ENCODE measurements around the gene KIAA1614. TPM values are rescaled to one million over a fixed set of nuclear protein-coding genes. Genes with fewer than 3 reads are reported as not detected.

The KIAA1614 gene
- total RNA-seq, 2 donors from 2014 or later, result 9.8 to 13.8 TPM

DNA sequence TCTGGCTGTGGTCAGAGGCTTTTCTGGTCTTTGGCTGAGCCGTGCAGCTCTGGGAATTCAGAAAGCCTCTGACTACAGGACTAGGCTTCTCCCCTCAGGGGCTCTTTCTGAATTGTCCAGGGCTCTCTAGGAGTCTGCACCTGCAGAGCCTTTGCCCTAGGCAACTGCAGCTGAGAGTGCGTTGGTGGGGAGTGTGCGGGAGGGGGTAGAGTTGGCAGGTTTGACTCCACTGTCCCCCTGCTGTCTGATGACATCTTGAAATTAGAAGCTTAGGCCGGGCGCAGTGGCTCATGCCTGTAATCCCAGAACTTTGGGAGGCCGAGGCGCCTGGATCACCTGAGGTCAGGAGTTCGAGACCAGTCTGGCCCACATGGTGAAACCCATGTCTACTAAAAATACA is 32.9 kb downstream of the KIAA1614 start:
- H3K4me1 ChIP-seq (ENCODE audit: control insufficient read depth in 1 of 2, low read depth in 2 of 2), result no peaks in the 10 kb centered on the region
- H3K4me3 ChIP-seq, result no peak overlapping the region
- H3K9me3 ChIP-seq, result no peaks in the 10 kb centered on the region
- ATAC-seq (ENCODE audit: insufficient number of reproducible peaks, low FRiP score, low read depth), result no peak
- no peaks in the 10 kb centered on the region for H3K27me3 ChIP-seq (replicated peaks; ENCODE audit: insufficient read depth)
- TF ChIP-seq, protein P1, sequence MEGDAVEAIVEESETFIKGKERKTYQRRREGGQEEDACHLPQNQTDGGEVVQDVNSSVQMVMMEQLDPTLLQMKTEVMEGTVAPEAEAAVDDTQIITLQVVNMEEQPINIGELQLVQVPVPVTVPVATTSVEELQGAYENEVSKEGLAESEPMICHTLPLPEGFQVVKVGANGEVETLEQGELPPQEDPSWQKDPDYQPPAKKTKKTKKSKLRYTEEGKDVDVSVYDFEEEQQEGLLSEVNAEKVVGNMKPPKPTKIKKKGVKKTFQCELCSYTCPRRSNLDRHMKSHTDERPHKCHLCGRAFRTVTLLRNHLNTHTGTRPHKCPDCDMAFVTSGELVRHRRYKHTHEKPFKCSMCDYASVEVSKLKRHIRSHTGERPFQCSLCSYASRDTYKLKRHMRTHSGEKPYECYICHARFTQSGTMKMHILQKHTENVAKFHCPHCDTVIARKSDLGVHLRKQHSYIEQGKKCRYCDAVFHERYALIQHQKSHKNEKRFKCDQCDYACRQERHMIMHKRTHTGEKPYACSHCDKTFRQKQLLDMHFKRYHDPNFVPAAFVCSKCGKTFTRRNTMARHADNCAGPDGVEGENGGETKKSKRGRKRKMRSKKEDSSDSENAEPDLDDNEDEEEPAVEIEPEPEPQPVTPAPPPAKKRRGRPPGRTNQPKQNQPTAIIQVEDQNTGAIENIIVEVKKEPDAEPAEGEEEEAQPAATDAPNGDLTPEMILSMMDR (IDR thresholded peaks at IDR 0.05), result no peak
- peaks cover 36% of the 10 kb centered on the region for H3K36me3 ChIP-seq
- DNase-seq (ENCODE audit: low spot score), result no peak
- H3K27ac ChIP-seq, result no peak overlapping the region

- H3K36me3 ChIP-seq, result peaks cover 38% of the 10 kb centered on the region
- H3K4me3 ChIP-seq, result no peak overlapping the region
- DNase-seq (ENCODE audit: low spot score), result no peak
- ATAC-seq (ENCODE audit: insufficient number of reproducible peaks, low FRiP score, low read depth), result no peak
- H3K27ac ChIP-seq, result no peak overlapping the region
- TF ChIP-seq, protein P1 (IDR thresholded peaks at IDR 0.05), result no peak
- no peaks in the 10 kb centered on the region for H3K27me3 ChIP-seq (replicated peaks; ENCODE audit: insufficient read depth)
- H3K4me1 ChIP-seq (ENCODE audit: control insufficient read depth in 1 of 2, low read depth in 2 of 2), result no peaks in the 10 kb centered on the region
- no peaks in the 10 kb centered on the region for H3K9me3 ChIP-seq
These were observed 33.4 kb downstream of the KIAA1614 start for GRCh38 chr1:180946056-180946455.

DNA sequence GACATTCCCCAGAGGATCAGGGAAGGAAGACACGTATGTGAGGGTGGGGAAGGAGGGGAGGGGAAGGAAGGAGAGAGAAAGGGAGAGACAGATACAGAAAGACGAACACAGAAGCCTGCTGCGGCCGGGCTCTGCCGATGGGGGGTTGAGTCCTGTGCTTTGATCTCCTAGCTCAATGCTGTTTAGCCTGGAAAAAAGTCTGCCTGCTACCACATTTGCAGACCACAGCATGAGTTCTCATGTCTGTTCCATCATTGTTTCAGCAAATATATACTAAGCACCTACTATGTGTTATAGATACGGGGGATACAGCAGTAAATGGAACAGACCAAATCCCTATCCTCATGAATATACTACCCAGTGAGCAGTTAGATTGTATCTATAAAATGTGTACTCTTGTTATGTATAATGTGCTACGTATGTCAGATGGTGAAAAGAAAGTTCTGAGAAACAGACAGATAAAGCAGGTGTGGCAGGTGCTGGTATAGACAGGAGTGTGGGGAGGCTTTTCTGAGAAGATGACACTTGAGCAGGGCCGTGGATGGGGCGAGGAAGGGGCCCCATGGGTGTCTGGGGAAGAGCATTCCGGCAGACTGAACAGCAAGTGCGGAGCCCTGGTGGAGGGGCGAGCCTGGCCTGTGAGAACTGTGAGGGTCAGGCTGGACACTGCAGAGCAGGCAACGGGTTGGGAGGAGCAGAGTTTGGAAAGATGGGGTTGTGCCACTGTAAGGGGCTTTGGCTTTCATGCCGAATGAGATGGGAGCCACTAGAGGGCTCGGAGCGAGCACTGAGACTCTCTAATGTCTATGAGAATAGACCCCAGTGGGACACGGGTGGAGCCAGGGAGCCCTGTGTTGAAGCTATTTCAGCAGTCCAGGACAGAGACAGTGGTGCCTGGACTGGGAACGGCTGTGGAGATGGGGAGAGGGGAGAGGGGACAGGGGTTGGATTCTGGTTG is 34.1 kb downstream of the KIAA1614 start:
- Histone ChIP-seq H3K4me1 (ENCODE audit: control insufficient read depth in 1 of 2, low read depth in 2 of 2) (peaks cover 0 to 7% of the 10 kb centered on the region in 2 donors), H3K36me3 (peaks cover 38% of the 10 kb centered on the region), H3K27ac (no peak overlapping the region), H3K4me3 (no peak overlapping the region), H3K9me3 (no peaks in the 10 kb centered on the region), H3K27me3 (replicated peaks; ENCODE audit: insufficient read depth) (no peaks in the 10 kb centered on the region)
- TF ChIP-seq, protein P1 (IDR thresholded peaks at IDR 0.05), result no peak
- ATAC-seq (ENCODE audit: insufficient number of reproducible peaks, low FRiP score, low read depth) (no peak), DNase-seq (ENCODE audit: low spot score) (no peak)

DNA sequence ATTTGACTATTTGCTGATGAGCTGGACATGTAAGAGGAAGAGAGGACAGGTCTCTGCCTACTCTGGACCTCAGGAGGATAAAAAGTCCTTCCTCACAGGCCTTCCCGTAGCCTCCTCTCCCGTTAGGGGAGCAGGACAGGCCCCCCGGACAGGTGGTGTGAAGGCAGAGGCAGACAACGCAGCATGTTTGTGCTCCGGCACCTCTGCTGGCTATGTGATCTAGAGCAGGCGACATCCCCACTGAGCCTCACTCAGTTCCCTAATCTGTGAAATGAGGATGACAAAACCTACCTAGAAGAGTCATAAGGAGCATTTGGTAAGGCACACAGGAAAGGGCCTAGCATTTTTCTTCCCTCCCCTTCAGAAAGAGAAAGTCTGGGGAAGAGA is 34.8 kb downstream of the KIAA1614 start:
- H3K27me3 ChIP-seq (replicated peaks; ENCODE audit: insufficient read depth), result no peaks in the 10 kb centered on the region
- TF ChIP-seq, protein P1 (IDR thresholded peaks at IDR 0.05), result no peak
- no peak for ATAC-seq (ENCODE audit: insufficient number of reproducible peaks, low FRiP score, low read depth)
- DNase-seq (ENCODE audit: low spot score), result no peak
- peaks cover 33% of the 10 kb centered on the region for H3K36me3 ChIP-seq
- no peaks in the 10 kb centered on the region for H3K9me3 ChIP-seq
- no peak overlapping the region for H3K4me3 ChIP-seq
- peaks cover 0 to 11% of the 10 kb centered on the region in 2 donors for H3K4me1 ChIP-seq (ENCODE audit: control insufficient read depth in 1 of 2, low read depth in 2 of 2)
- no peak overlapping the region for H3K27ac ChIP-seq

DNA sequence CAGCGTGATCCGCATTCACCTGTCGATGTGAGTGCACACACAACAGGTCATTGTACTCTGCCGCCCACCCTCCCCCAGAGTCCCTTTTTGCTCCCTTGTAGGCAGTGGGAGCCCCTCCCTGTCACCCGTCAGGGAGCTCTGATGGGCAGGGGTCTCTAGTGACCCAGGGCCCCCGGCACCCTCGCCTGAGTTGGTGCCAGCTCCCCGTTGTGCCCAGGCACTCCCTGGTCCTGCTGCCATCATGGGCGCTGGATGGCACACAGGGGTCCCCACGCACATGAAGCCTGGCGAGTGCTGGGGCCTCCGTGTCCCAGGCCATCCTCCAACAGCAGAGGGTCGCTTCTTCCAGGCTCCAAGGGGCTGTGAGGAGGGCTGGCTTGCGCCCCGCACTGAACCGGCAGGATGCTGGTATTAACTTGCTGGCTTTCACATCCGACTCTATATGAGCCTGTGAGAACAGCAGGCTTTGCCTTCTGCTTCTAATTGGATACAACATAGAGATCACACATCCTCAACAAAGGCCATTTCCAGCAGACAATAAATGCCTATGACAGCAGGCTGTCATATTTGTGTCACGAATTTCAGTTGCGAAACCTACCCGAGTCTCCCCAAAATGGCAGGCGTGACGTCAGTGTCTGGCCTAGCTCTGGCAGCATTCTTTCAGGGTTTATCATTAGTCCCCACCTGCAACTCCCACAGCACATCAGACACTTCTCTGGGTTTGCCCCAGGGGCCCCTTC is 35.4 kb downstream of the KIAA1614 start:
- no peaks in the 10 kb centered on the region for H3K9me3 ChIP-seq
- TF ChIP-seq, protein P1 (IDR thresholded peaks at IDR 0.05), result no peak
- H3K4me1 ChIP-seq (ENCODE audit: control insufficient read depth in 1 of 2, low read depth in 2 of 2), result peaks cover 0 to 11% of the 10 kb centered on the region in 2 donors
- ATAC-seq (ENCODE audit: insufficient number of reproducible peaks, low FRiP score, low read depth), result no peak
- no peak for DNase-seq (ENCODE audit: low spot score)
- H3K36me3 ChIP-seq, result peaks cover 32% of the 10 kb centered on the region
- H3K27me3 ChIP-seq (replicated peaks; ENCODE audit: insufficient read depth), result no peaks in the 10 kb centered on the region
- H3K27ac ChIP-seq, result no peak overlapping the region
- no peak overlapping the region for H3K4me3 ChIP-seq

Data from thoracic aorta (tissue), 2 donors.